ENCODE measurements around the gene NDUFA5.
A peak's percentile ranks its signal among the peaks of the same experiment; 100 is the strongest.

NDUFA5 gene

GRCh38 chr7:123534383-123535260, 23.0 kb downstream of the NDUFA5 start, which contains the start of gene IQUB (continued):
- no peak for TF ChIP-seq ZSCAN5A (tag by site-specific recombination; IDR thresholded peaks at IDR 0.05)
- no peak for TF ChIP-seq RBAK (tag by site-specific recombination; IDR thresholded peaks at IDR 0.05)
- no peak for TF ChIP-seq ZNF248 (tag by site-specific recombination; IDR thresholded peaks at IDR 0.05)
- TF ChIP-seq ZNF394 (tag by site-specific recombination; IDR thresholded peaks at IDR 0.05; ENCODE audit: borderline replicate concordance): peak; percentile 90; the same call in 1 of the 2 replicates
- TF ChIP-seq KLF1 (tag by site-specific recombination; IDR thresholded peaks at IDR 0.05): peak; percentile 83
- TF ChIP-seq ZNF239 (tag by site-specific recombination; IDR thresholded peaks at IDR 0.05): no peak
- TF ChIP-seq ZNF324 (tag by site-specific recombination; IDR thresholded peaks at IDR 0.05): no peak; the same call in 1 of the 2 replicates
- TF ChIP-seq, protein P1, sequence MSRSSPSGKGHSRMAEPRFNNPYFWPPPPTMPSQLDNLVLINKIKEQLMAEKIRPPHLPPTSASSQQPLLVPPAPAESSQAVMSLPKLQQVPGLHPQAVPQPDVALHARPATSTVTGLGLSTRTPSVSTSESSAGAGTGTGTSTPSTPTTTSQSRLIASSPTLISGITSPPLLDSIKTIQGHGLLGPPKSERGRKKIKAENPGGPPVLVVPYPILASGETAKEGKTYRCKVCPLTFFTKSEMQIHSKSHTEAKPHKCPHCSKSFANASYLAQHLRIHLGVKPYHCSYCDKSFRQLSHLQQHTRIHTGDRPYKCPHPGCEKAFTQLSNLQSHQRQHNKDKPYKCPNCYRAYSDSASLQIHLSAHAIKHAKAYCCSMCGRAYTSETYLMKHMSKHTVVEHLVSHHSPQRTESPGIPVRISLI (tag by site-specific recombination; IDR thresholded peaks at IDR 0.05): no peak
- no peak for TF ChIP-seq ZNF274 (IDR thresholded peaks at IDR 0.05; ENCODE audit: low read length)
- no peak for TF ChIP-seq ZNF274 (tag by site-specific recombination; IDR thresholded peaks at IDR 0.05; ENCODE audit: borderline replicate concordance)
- no peak for TF ChIP-seq ZNF292 (tag by site-specific recombination; IDR thresholded peaks at IDR 0.05; ENCODE audit: borderline replicate concordance, low read depth)
- TF ChIP-seq, protein P2, sequence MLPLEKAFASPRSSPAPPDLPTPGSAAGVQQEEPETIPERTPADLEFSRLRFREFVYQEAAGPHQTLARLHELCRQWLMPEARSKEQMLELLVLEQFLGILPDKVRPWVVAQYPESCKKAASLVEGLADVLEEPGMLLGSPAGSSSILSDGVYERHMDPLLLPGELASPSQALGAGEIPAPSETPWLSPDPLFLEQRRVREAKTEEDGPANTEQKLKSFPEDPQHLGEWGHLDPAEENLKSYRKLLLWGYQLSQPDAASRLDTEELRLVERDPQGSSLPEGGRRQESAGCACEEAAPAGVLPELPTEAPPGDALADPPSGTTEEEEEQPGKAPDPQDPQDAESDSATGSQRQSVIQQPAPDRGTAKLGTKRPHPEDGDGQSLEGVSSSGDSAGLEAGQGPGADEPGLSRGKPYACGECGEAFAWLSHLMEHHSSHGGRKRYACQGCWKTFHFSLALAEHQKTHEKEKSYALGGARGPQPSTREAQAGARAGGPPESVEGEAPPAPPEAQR (tag by site-specific recombination; IDR thresholded peaks at IDR 0.05): no peak
- TF ChIP-seq ZNF433 (tag by site-specific recombination; IDR thresholded peaks at IDR 0.05; ENCODE audit: low read depth): no peak
- TF ChIP-seq ZNF560 (tag by site-specific recombination; IDR thresholded peaks at IDR 0.05; ENCODE audit: borderline replicate concordance): no peak
- no peak for TF ChIP-seq ZNF473 (tag by site-specific recombination; IDR thresholded peaks at IDR 0.05)
- TF ChIP-seq, protein P3, sequence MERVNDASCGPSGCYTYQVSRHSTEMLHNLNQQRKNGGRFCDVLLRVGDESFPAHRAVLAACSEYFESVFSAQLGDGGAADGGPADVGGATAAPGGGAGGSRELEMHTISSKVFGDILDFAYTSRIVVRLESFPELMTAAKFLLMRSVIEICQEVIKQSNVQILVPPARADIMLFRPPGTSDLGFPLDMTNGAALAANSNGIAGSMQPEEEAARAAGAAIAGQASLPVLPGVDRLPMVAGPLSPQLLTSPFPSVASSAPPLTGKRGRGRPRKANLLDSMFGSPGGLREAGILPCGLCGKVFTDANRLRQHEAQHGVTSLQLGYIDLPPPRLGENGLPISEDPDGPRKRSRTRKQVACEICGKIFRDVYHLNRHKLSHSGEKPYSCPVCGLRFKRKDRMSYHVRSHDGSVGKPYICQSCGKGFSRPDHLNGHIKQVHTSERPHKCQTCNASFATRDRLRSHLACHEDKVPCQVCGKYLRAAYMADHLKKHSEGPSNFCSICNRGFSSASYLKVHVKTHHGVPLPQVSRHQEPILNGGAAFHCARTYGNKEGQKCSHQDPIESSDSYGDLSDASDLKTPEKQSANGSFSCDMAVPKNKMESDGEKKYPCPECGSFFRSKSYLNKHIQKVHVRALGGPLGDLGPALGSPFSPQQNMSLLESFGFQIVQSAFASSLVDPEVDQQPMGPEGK (tag by site-specific recombination; IDR thresholded peaks at IDR 0.05): peak; percentile 92
- TF ChIP-seq, protein P4, sequence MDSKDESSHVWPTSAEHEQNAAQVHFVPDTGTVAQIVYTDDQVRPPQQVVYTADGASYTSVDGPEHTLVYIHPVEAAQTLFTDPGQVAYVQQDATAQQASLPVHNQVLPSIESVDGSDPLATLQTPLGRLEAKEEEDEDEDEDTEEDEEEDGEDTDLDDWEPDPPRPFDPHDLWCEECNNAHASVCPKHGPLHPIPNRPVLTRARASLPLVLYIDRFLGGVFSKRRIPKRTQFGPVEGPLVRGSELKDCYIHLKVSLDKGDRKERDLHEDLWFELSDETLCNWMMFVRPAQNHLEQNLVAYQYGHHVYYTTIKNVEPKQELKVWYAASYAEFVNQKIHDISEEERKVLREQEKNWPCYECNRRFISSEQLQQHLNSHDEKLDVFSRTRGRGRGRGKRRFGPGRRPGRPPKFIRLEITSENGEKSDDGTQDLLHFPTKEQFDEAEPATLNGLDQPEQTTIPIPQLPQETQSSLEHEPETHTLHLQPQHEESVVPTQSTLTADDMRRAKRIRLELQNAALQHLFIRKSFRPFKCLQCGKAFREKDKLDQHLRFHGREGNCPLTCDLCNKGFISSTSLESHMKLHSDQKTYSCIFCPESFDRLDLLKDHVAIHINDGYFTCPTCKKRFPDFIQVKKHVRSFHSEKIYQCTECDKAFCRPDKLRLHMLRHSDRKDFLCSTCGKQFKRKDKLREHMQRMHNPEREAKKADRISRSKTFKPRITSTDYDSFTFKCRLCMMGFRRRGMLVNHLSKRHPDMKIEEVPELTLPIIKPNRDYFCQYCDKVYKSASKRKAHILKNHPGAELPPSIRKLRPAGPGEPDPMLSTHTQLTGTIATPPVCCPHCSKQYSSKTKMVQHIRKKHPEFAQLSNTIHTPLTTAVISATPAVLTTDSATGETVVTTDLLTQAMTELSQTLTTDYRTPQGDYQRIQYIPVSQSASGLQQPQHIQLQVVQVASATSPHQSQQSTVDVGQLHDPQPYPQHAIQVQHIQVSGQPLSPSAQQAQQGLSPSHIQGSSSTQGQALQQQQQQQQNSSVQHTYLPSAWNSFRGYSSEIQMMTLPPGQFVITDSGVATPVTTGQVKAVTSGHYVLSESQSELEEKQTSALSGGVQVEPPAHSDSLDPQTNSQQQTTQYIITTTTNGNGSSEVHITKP (tag by site-specific recombination; IDR thresholded peaks at IDR 0.05): peak; percentile 42; the same call in 1 of the 2 replicates
- TF ChIP-seq ZNF830 (tag by site-specific recombination; IDR thresholded peaks at IDR 0.05; ENCODE audit: low read depth): no peak
- no peak for TF ChIP-seq ZNF530 (tag by site-specific recombination; IDR thresholded peaks at IDR 0.05; ENCODE audit: low read depth)
- TF ChIP-seq GLIS2 (tag by site-specific recombination; IDR thresholded peaks at IDR 0.05): peak; percentile 51; the same call in 1 of the 2 replicates
- TF ChIP-seq GFI1B (tag by site-specific recombination; IDR thresholded peaks at IDR 0.05): no peak
- TF ChIP-seq ZNF133 (tag by site-specific recombination; IDR thresholded peaks at IDR 0.05): no peak
- TF ChIP-seq ZBTB1 (tag by site-specific recombination; IDR thresholded peaks at IDR 0.05): no peak
- TF ChIP-seq GLIS1 (tag by site-specific recombination; IDR thresholded peaks at IDR 0.05): peak; percentile 76
- TF ChIP-seq, protein P5, sequence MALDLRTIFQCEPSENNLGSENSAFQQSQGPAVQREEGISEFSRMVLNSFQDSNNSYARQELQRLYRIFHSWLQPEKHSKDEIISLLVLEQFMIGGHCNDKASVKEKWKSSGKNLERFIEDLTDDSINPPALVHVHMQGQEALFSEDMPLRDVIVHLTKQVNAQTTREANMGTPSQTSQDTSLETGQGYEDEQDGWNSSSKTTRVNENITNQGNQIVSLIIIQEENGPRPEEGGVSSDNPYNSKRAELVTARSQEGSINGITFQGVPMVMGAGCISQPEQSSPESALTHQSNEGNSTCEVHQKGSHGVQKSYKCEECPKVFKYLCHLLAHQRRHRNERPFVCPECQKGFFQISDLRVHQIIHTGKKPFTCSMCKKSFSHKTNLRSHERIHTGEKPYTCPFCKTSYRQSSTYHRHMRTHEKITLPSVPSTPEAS (tag by site-specific recombination; IDR thresholded peaks at IDR 0.05): no peak
- peak; percentile 83 for TF ChIP-seq EGR2 (tag by site-specific recombination; IDR thresholded peaks at IDR 0.05; ENCODE audit: low read depth)
- TF ChIP-seq ZNF549 (tag by site-specific recombination; IDR thresholded peaks at IDR 0.05): no peak
- TF ChIP-seq ZNF202 (tag by site-specific recombination; IDR thresholded peaks at IDR 0.05; ENCODE audit: borderline replicate concordance): no peak
- TF ChIP-seq ZNF785 (tag by site-specific recombination; IDR thresholded peaks at IDR 0.05): no peak

Data from HEK293 (cell line).